Measurements from ENCODE around the gene IL12B.

IL12B gene

DNA sequence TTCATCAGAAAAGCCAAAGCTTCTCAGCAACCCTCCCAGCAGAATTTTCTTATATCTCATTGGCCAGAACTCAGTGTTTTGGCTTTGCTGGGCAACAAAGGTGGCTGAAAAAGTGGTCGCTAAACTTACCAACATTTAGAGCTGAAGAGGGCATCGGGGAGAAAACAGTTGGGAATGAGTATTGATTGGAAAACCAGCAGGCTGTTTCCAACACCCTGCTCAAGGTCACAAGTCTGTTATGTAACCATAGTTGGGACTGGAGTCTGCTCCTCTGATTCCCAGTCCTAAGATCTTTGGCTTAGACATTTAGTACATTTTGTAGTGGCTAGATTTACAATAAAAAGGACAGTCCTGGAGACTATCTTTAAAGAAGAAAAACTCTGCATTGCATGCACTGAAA lies 17.1 kb downstream of the IL12B start:
- TF ChIP-seq GATA2 (IDR thresholded peaks at IDR 0.05; ENCODE audit: low read depth, low read length) = no peak
- no peak for TF ChIP-seq GATA3 (IDR thresholded peaks at IDR 0.05; ENCODE audit: low read depth, low read length)

DNA sequence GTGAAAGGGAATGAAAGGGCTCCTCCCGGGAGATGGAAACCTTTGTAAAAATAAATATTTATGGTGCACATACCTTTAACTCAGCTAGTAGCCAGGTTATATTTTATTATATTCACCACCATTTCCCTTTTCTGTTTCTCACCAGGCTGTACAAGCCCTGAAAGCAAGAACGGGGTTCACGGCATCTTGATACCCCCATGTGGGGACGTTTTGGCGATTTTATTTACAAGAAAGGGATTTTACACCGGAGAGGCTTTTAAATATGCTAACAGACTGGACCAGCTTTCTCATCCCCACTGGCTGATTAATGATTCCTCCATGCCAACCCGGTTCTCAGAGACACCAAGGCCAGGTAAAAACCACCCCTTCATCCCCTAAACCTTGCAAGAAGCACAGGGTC lies 19.2 kb downstream of the IL12B start:
- no peak for TF ChIP-seq GATA2 (IDR thresholded peaks at IDR 0.05; ENCODE audit: low read depth, low read length)
- TF ChIP-seq GATA3 (IDR thresholded peaks at IDR 0.05; ENCODE audit: low read depth, low read length) = no peak

GRCh38 chr5:159310511-159310910 lies 19.8 kb downstream of the IL12B start:
- TF ChIP-seq GATA2 (IDR thresholded peaks at IDR 0.05; ENCODE audit: low read depth, low read length) (no peak), GATA3 (IDR thresholded peaks at IDR 0.05; ENCODE audit: low read depth, low read length) (no peak)

DNA sequence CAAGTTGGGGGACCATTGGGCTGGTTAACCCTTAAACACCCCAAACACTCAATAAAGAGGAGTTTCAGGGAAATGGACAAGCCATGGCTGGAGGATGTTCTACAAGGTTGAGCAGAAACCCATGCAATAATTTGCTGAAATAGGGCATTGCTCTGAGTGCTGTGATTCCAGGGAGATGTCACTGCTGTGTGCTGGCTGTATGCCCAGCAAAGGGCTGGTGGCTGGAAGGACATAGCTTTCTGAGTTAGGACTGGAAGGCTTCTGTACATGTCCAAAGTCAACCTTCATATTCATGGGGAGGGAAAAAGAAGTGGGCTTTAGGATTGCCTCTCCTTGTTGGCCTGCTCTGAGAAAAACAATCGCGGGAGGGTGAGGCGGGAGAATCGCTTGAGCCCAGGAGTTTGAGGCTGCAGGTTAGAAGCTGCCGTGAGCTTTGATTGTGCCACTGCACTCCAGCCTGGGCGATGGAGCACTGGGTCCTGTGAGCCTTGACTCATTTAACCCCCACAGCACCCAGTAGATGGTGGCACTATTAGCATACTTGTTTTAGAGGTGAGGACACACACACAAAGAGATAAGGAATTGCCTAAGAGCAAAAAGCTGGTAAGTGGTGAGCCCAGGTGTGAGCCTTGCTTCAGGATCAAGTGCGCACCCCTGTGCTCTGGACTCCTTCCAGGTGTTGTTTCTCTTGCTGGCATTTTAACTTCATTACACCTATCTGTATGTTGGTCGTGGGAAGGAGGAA lies 20.4 kb downstream of the IL12B start:
- no peak for TF ChIP-seq GATA2 (IDR thresholded peaks at IDR 0.05; ENCODE audit: low read depth, low read length)
- TF ChIP-seq GATA3 (IDR thresholded peaks at IDR 0.05; ENCODE audit: low read depth, low read length) = no peak

DNA sequence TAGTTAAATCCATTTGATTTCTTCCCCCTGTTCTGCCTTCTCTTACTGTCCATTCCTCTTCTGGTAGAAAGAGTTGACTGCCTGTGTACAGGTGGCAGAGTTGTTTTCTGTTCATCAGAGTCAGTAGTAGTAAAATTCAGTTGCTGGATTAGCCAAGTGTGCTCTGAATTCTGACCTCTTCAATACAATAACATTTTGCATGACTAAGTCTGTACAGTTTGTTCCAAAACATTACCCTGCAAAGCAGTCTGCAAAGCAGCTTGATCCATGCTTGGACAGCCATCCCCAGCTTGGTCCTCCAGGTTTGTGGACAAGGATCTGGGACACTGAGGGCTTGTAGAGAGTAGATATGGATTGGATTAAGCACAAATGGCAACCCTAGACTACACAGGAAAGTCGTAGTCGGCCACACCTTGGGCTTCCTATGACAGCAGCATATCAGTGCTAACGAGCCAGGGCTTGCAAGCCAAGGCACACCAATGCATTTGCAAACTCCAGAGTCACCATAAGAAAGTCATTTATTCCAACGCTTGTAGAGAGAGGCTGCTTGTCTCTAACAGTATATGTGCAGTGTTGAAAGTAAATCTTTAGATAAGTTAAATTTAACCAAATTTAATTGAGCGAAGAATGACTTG lies 25.2 kb downstream of the IL12B start:
- TF ChIP-seq GATA2 (IDR thresholded peaks at IDR 0.05; ENCODE audit: low read depth, low read length) (no peak), GATA3 (IDR thresholded peaks at IDR 0.05; ENCODE audit: low read depth, low read length) (no peak)

DNA sequence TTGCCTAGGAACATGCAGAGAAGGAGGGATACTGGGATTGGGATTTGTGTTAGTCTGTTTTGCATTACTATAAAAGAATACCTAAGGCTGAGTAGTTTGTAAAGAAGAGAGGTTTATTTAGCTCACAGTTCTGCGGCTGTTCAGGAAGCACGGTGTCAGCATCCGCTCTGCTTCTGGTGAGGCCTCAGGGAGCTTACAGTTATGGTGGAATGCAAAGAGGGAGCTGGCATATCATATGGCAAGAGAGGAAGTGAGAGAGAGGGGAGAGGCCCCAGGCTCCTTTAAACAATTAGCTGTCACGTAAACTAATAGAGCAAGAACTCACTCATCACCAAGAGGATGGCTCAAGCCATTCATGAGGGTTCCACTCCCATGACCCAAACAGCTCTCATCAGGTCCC lies 27.0 kb downstream of the IL12B start:
- TF ChIP-seq GATA2 (IDR thresholded peaks at IDR 0.05; ENCODE audit: low read depth, low read length) (no peak), GATA3 (IDR thresholded peaks at IDR 0.05; ENCODE audit: low read depth, low read length) (no peak)

GRCh38 chr5:159301466-159301865 lies 28.8 kb downstream of the IL12B start:
- TF ChIP-seq GATA3 (IDR thresholded peaks at IDR 0.05; ENCODE audit: low read depth, low read length) = no peak
- TF ChIP-seq GATA2 (IDR thresholded peaks at IDR 0.05; ENCODE audit: low read depth, low read length) = no peak

DNA sequence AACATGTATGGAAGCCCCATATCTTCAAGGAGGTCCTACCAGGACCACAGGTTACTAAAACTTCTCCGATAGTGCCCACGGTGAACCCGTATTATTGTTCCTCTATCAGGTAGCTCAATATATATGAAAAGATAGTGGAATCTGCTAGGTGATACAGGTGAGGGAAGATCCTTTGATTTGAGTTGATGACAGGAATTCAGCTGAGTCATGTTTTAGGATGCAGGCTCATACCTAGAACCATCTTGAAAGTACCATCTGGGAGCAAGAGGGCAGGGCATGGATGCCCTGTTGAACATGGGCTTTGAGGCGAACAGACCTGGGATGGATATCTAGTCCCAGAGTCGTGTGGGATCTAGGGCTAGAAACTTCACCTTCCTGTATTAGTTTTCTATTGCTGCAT lies 35.4 kb downstream of the IL12B start:
- TF ChIP-seq GATA2 (IDR thresholded peaks at IDR 0.05; ENCODE audit: low read depth, low read length) (no peak), GATA3 (IDR thresholded peaks at IDR 0.05; ENCODE audit: low read depth, low read length) (no peak)

- TF ChIP-seq GATA3 (IDR thresholded peaks at IDR 0.05; ENCODE audit: low read depth, low read length) = no peak
- TF ChIP-seq GATA2 (IDR thresholded peaks at IDR 0.05; ENCODE audit: low read depth, low read length) = no peak
Observed at GRCh38 chr5:159290741-159291140, 39.5 kb downstream of the IL12B start.

- TF ChIP-seq GATA3 (IDR thresholded peaks at IDR 0.05; ENCODE audit: low read depth, low read length) = no peak
- no peak for TF ChIP-seq GATA2 (IDR thresholded peaks at IDR 0.05; ENCODE audit: low read depth, low read length)
Observed at GRCh38 chr5:159286420-159287035, 43.8 kb downstream of the IL12B start.

DNA sequence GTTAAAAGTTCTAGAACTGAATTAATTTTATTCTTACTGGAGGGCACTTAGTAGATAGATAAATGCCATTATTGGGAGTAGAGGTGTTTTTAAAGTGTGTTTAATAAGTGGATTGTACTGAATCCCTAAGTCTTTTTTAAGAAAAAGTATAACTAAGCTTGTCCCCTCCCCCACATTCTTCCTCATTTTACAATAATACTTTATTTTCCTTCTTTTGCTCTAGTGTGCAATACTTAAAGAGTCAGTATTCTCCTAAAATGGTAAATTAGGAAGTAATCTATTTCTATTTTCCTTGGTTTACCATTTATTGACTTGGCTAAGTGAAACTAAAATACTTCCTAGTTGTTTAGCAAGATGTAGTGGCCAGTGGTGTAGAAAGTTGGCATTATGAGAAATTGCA lies 55.6 kb downstream of the IL12B start:
- TF ChIP-seq GATA2 (IDR thresholded peaks at IDR 0.05; ENCODE audit: low read depth, low read length) (no peak), GATA3 (IDR thresholded peaks at IDR 0.05; ENCODE audit: low read depth, low read length) (no peak)

DNA sequence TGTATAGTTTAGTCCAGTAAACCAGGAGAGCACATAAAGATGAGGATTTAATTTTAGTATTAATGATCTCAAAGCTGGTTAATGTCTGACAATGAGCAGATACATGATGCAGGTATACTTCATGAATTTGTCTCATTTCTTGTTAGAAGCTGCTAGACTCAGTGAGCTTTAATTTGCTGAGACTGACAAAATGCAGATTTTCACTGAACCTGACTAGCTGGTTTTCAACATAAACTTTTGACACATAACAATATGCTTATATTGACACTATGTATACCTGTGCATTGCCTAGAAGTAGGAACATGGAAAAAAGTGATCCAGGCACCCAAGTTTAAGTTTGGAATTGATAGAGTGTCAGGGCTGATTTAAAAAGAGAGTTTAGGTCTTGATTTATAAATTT lies 56.4 kb downstream of the IL12B start:
- TF ChIP-seq GATA3 (IDR thresholded peaks at IDR 0.05; ENCODE audit: low read depth, low read length) (no peak), GATA2 (IDR thresholded peaks at IDR 0.05; ENCODE audit: low read depth, low read length) (no peak)

- TF ChIP-seq GATA2 (IDR thresholded peaks at IDR 0.05; ENCODE audit: low read depth, low read length) (no peak), GATA3 (IDR thresholded peaks at IDR 0.05; ENCODE audit: low read depth, low read length) (no peak)
Observed at GRCh38 chr5:159269723-159270122, 60.6 kb downstream of the IL12B start.
